H1 (cell line): ENCODE results near the gene DVL2. TPM values are rescaled to one million over a fixed set of nuclear protein-coding genes. Genes with fewer than 3 reads are reported as not detected.

Experiments
- CTCF ChIA-PET: fragments of 300-600 bp; sonication (Branson Sonifier 250); formaldehyde crosslinking; loops from one replicate; lab custom pipeline; 2021; ENCODE audit not compliant: partially characterized antibody; lab: Charles Lee
- POLR2A ChIA-PET: fragments of 300-600 bp; sonication (Branson Sonifier 250); formaldehyde crosslinking; loops from one replicate; lab custom pipeline; 2021; ENCODE audit warnings: inconsistent platforms; ENCODE audit not compliant: partially characterized antibody; lab: Charles Lee
- DNase-seq, 2 experiments: peaks; one replicate each; pipeline versions ENCODE4 v3.0.0 to v3.0.0-alpha.2; 2010 to 2022; ENCODE audit warnings: low spot score in 2 of 2, low read depth in 1 of 2, mixed read lengths in 1 of 2
- FAIRE-seq: peaks from 2 replicates; lab custom pipeline; 2011; peaks lifted over from hg19 to GRCh38; lab: Jason Lieb, UNC
- H2AFZ ChIP-seq: 2 replicates; pipeline ENCODE4 v1.8.1; 2012; ENCODE audit warnings: low read length, inconsistent platforms
- H2AK5ac ChIP-seq: 2 replicates; pipeline ENCODE4 v1.6.1; 2013; ENCODE audit warnings: low read depth, low read length
- H2BK120ac ChIP-seq: replicated peaks from 2 replicates; pipeline ENCODE3; 2013; ENCODE audit warnings: low read depth, low read length, inconsistent platforms
- H2BK12ac ChIP-seq: 2 replicates; pipeline ENCODE4 v1.6.1; 2013; ENCODE audit warnings: low read depth, low read length
- H2BK15ac ChIP-seq: 2 replicates; pipeline ENCODE4 v1.6.1; 2013; ENCODE audit warnings: low read length
- H2BK20ac ChIP-seq: 2 replicates; pipeline ENCODE4 v1.6.1; 2013; ENCODE audit warnings: low read length
- H2BK5ac ChIP-seq: 2 replicates; pipeline ENCODE4 v1.6.1; 2013; ENCODE audit warnings: low read depth, low read length
- H3K14ac ChIP-seq: 2 replicates; pipeline ENCODE4 v1.6.1; 2013; ENCODE audit warnings: inconsistent platforms; ENCODE audit not compliant: insufficient read length
- H3K18ac ChIP-seq: 2 replicates; pipeline ENCODE4 v1.6.1; 2013; ENCODE audit warnings: low read length; ENCODE audit errors: extremely low read depth
- H3K23ac ChIP-seq: 2 replicates; pipeline ENCODE4 v1.6.1; 2013; ENCODE audit warnings: inconsistent platforms; ENCODE audit not compliant: insufficient read length
- H3K23me2 ChIP-seq: 2 replicates; pipeline ENCODE4 v1.6.1; 2013; ENCODE audit warnings: low read depth, low read length
- H3K27ac ChIP-seq: 2 replicates; pipeline ENCODE4 v1.6.1; 2011; ENCODE audit warnings: low read depth, low read length, inconsistent platforms
- H3K27me3 ChIP-seq, 4 experiments: replicated peaks in 1 of 4; 1 replicate in 1 of 4; 2 replicates in 3 of 4; pipeline versions ENCODE4 v1.6.1 to v1.8.1; 2011 to 2013; ENCODE audit warnings: low read length in 3 of 4, mild to moderate bottlenecking in 3 of 4, inconsistent platforms in 2 of 4, mixed read lengths in 2 of 4, moderate library complexity in 1 of 4; ENCODE audit not compliant: control insufficient read depth in 3 of 4, insufficient read depth in 3 of 4; ENCODE audit errors: extremely low read depth in 1 of 4
- H3K36me3 ChIP-seq, 4 experiments: 2 replicates each; pipeline versions ENCODE4 v1.6.1 to v1.8.1; 2011 to 2013; ENCODE audit warnings: mild to moderate bottlenecking in 4 of 4, low read length in 3 of 4, moderate library complexity in 2 of 4, control low read depth in 1 of 4, inconsistent platforms in 1 of 4; ENCODE audit not compliant: insufficient read depth in 4 of 4, control insufficient read depth in 2 of 4
- H3K4ac ChIP-seq: replicated peaks from 2 replicates; pipeline ENCODE3; 2013; ENCODE audit warnings: low read length, low read depth, mixed read lengths, inconsistent platforms; ENCODE audit not compliant: insufficient read length
- H3K4me1 ChIP-seq, 4 experiments: replicated peaks in 1 of 4; 1 replicate in 1 of 4; 2 replicates in 3 of 4; pipeline versions ENCODE4 v1.6.1 to v1.8.1; 2011 to 2013; ENCODE audit warnings: low read length in 3 of 4, inconsistent platforms in 2 of 4, mixed read lengths in 1 of 4; ENCODE audit not compliant: insufficient read depth in 4 of 4, control insufficient read depth in 3 of 4
- H3K4me2 ChIP-seq, 2 experiments: 2 replicates each; pipeline versions ENCODE4 v1.6.1 to v1.8.1; 2011 to 2013; ENCODE audit warnings: low read depth in 2 of 2, low read length in 2 of 2, control low read depth in 1 of 2, inconsistent platforms in 1 of 2, mild to moderate bottlenecking in 1 of 2; ENCODE audit not compliant: insufficient read depth in 1 of 2
- H3K4me3 ChIP-seq, 4 experiments: fragments of 200-600, 300-600 bp in 1 of 4; sonication (generic), shearing (Covaris generic), sonication (Bioruptor Twin) in 1 of 4; 2 replicates each; pipeline versions ENCODE4 v1.5.1 to v1.8.1; 2011 to 2016; ENCODE audit warnings: low read length in 4 of 4, low read depth in 3 of 4, control low read depth in 2 of 4, inconsistent platforms in 2 of 4, mild to moderate bottlenecking in 2 of 4, mixed read lengths in 1 of 4, moderate library complexity in 1 of 4; ENCODE audit not compliant: insufficient read depth in 2 of 4; ENCODE audit errors: extremely low read depth in 1 of 4
- H3K56ac ChIP-seq: replicated peaks from 2 replicates; pipeline ENCODE3; 2013; ENCODE audit warnings: low read depth, mild to moderate bottlenecking, mixed read lengths, low read length, inconsistent platforms; ENCODE audit not compliant: insufficient read length
- H3K79me1 ChIP-seq: 2 replicates; pipeline ENCODE4 v1.6.1; 2013; ENCODE audit warnings: low read depth, low read length, control low read depth
- H3K79me2 ChIP-seq, 2 experiments: 2 replicates each; pipeline versions ENCODE4 v1.6.1 to v1.8.1; 2012 to 2013; ENCODE audit warnings: low read length in 2 of 2, mild to moderate bottlenecking in 2 of 2, inconsistent platforms in 1 of 2; ENCODE audit not compliant: insufficient read depth in 2 of 2, control insufficient read depth in 1 of 2
- H3K9ac ChIP-seq, 4 experiments: replicated peaks in 1 of 4; 1 replicate in 1 of 4; 2 replicates in 3 of 4; pipeline versions ENCODE4 v1.6.1 to v1.8.1; 2011 to 2013; ENCODE audit warnings: low read depth in 3 of 4, low read length in 3 of 4, control low read depth in 2 of 4, mild to moderate bottlenecking in 2 of 4, moderate library complexity in 2 of 4, inconsistent platforms in 1 of 4; ENCODE audit errors: extremely low read depth in 1 of 4
- H3K9me3 ChIP-seq, 2 experiments: 2 replicates each; pipeline versions ENCODE4 v1.6.1 to v1.8.1; 2012 to 2013; ENCODE audit warnings: mild to moderate bottlenecking in 2 of 2, moderate library complexity in 2 of 2, control low read depth in 1 of 2, inconsistent platforms in 1 of 2, low read depth in 1 of 2, low read length in 1 of 2, mixed read lengths in 1 of 2; ENCODE audit not compliant: insufficient read depth in 2 of 2
- H4K20me1 ChIP-seq, 2 experiments: replicated peaks in 1 of 2; 2 replicates each; pipeline versions ENCODE3 to v1.8.1; 2011 to 2013; ENCODE audit warnings: inconsistent platforms in 2 of 2, low read length in 2 of 2, mild to moderate bottlenecking in 1 of 2; ENCODE audit not compliant: insufficient read depth in 2 of 2, control insufficient read depth in 1 of 2
- H4K5ac ChIP-seq: 2 replicates; pipeline ENCODE4 v1.6.1; 2013; ENCODE audit warnings: low read length, low read depth, mixed read lengths, inconsistent platforms; ENCODE audit not compliant: insufficient read length
- H4K8ac ChIP-seq: 2 replicates; pipeline ENCODE4 v1.8.0; 2013; ENCODE audit warnings: mild to moderate bottlenecking, moderate library complexity, low read length, inconsistent platforms; ENCODE audit not compliant: insufficient read depth; ENCODE audit errors: extremely low read depth
- H4K91ac ChIP-seq: replicated peaks from 2 replicates; pipeline ENCODE3; 2013; ENCODE audit warnings: low read length, mixed read lengths, inconsistent platforms; ENCODE audit not compliant: insufficient read length
- HDAC6 ChIP-seq: IDR thresholded peaks from one replicate; pipeline ENCODE4 v1.7.1; 2012; ENCODE audit warnings: low read depth, mild to moderate bottlenecking, inconsistent platforms, low read length, moderate library complexity
- POU5F1 ChIP-seq: IDR thresholded peaks from 2 replicates; pipeline ENCODE4 v1.6.1; 2011; ENCODE audit warnings: low read depth, mild to moderate bottlenecking, low read length, moderate library complexity
- WGBS, 2 experiments: shearing (Covaris generic) in 1 of 2; methylation state at CpG; one replicate each; pipeline versions ENCODE4 v1.1.6 to v1.1.7; 2013 to 2015; ENCODE audit warnings: low lambda C conversion rate in 2 of 2, mixed read lengths in 2 of 2, inconsistent platforms in 1 of 2, low coverage in 1 of 2, missing lambda C conversion rate in 1 of 2; ENCODE audit not compliant: insufficient replicate concordance in 2 of 2, insufficient coverage in 1 of 2, insufficient read length in 1 of 2; ENCODE audit errors: extremely low coverage in 1 of 2, missing lambda C conversion rate in 1 of 2; 5-methylcytosine and 5-hydroxymethylcytosine counted together
- polyA plus RNA-seq, 7 experiments: library from polyadenylated mRNA; depleted of rRNA in 3 of 7; stranded (reverse) in 5 of 7; unstranded in 2 of 7; fragments of >200 nt in 5 of 7; fragments of 200-250 nt in 2 of 7; gene quantifications; 1 replicate in 5 of 7; 2 replicates in 1 of 7; 4 replicates in 1 of 7; pipeline versions ENCODE4 v1.2.1 to v1.2.3, GENCODE V29; 2011 to 2013; ENCODE audit warnings: missing spikeins in 2 of 7, mixed read lengths in 2 of 7
- total RNA-seq: library from RNA; stranded (reverse); fragmentation: NEBNext Ultra II Directional; extraction: Animal tissue kit (Norgen Biotek cat#: 25700); gene quantifications from 2 replicates; pipeline ENCODE4 v1.2.1, GENCODE V29; 2021

The DVL2 gene
- total and polyA plus RNA-seq, 2 of the 8 experiments (the other 6 are each of a cell fraction or from before 2014, with no cell fraction given), result 19.0 to 59.6 TPM

- no peak overlapping the region for H2AK5ac ChIP-seq
- no peak overlapping the region for H4K8ac ChIP-seq
- H3K79me2 ChIP-seq, result peaks cover 0 to 24% of the 10 kb centered on the region in 2 experiments; a peak in 1 of 4 replicates
- H3K18ac ChIP-seq, result no peak overlapping the region
- no peak overlapping the region for H2BK15ac ChIP-seq
- H3K27me3 ChIP-seq, result no peaks in the 10 kb centered on the region; a peak in 1 of 7 replicates
- no peak overlapping the region for H3K56ac ChIP-seq
- H4K5ac ChIP-seq, result no peak overlapping the region
- H3K9ac ChIP-seq, result no peak overlapping the region
- ChIA-PET POLR2A (interaction anchor here (1.0 to 2.0 kb wide), 2 partner anchors 9 to 15 kb away, joined by 3 to 8 read pairs; partner anchors contain the start of gene DLG4), CTCF (no interaction called here)
- no peak overlapping the region for H2BK120ac ChIP-seq
- H3K9me3 ChIP-seq, result no peaks in the 10 kb centered on the region
- H3K23ac ChIP-seq, result no peak overlapping the region
- no peak overlapping the region for H3K14ac ChIP-seq
- FAIRE-seq (no peak), DNase-seq (no peak)
- WGBS, 2 experiments, result 87% methylated on average over 15 of the region's 16 CpGs; no CpG with 5 or more reads in 1 of the 2 experiments
- TF ChIP-seq HDAC6 (no peak), POU5F1 (no peak)
- H3K4me3 ChIP-seq, result no peak overlapping the region
- no peak overlapping the region for H3K27ac ChIP-seq
- no peak overlapping the region for H2BK20ac ChIP-seq
- H4K20me1 ChIP-seq, result peaks cover 3 to 20% of the 10 kb centered on the region in 2 experiments
- H2AFZ ChIP-seq, result no peak overlapping the region
- no peak overlapping the region; a peak in 1 of 4 replicates for H3K4me2 ChIP-seq
- H2BK12ac ChIP-seq, result no peak overlapping the region
- peaks cover 17% of the 10 kb centered on the region; the same call in 1 of the 2 replicates for H3K79me1 ChIP-seq
- no peak overlapping the region for H3K4ac ChIP-seq
- H2BK5ac ChIP-seq, result no peak overlapping the region
- peaks cover 5 to 18% (median 15%) of the 10 kb centered on the region in 4 experiments for H3K4me1 ChIP-seq
- peaks cover 19 to 30% (median 26%) of the 10 kb centered on the region in 4 experiments for H3K36me3 ChIP-seq
- peaks cover 17% of the 10 kb centered on the region; the same call in 1 of the 2 replicates for H3K23me2 ChIP-seq
- no peak overlapping the region for H4K91ac ChIP-seq
Observed at GRCh38 chr17:7203391-7203790, 30.9 kb downstream of the DVL2 start.
